SIG-M5 treated with dmso at 0.1 percent for 504 hours (cell line): ENCODE results near the gene PATZ1.

Experiments used
- DNase-seq: peaks from one replicate; lab custom pipeline; 2025; ENCODE audit not compliant: unreplicated experiment; lab: John Stamatoyannopoulos, UW

Gene PATZ1

DNA sequence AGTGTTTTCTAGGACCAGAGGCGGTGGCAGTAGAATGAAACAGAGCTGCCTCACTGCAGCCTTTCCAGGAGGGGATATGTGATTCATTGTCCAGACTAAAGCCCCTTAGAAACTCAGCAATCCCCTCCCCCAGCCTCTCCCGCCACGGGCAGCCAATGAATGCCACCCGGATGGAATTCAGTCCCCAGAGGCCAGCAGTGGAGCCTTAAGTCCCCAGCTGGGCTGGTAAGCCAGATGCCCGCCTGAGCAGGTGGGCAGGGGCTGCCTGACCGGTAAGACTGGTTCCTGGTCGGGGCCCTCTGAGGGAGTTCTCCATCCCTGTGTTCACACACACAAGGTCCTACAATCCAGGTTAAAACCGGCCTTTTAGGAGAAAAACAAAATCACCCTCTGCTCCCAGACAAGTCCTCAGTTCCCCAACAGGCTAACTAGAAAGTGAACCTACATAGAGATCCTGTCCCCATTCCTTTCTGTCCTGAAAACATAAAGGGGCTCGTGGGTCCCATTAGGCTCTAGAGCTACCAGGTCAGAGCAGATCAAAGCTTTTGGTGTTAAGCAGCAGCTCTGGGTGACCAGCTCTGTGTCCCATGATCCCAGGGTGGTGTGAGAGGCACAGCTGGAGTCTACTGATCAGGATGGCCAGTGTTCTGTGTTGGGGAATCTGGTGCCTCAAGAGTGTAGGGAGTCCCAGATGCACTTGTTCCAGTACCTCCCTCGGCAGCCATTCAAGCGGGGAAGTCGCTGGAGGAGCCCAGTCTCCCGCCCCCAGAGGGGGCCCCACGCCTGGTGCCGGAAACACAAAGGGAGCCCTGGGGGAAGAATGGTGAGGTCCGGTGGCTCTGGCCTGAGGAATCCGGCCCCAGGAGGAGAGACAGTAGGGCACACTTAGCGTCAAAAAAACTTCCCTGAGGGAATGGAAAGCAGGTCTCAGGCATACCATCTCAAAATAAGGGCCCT lies 2.6 kb downstream of the PATZ1 start:
- DNase-seq, result peak; percentile 31

DNA sequence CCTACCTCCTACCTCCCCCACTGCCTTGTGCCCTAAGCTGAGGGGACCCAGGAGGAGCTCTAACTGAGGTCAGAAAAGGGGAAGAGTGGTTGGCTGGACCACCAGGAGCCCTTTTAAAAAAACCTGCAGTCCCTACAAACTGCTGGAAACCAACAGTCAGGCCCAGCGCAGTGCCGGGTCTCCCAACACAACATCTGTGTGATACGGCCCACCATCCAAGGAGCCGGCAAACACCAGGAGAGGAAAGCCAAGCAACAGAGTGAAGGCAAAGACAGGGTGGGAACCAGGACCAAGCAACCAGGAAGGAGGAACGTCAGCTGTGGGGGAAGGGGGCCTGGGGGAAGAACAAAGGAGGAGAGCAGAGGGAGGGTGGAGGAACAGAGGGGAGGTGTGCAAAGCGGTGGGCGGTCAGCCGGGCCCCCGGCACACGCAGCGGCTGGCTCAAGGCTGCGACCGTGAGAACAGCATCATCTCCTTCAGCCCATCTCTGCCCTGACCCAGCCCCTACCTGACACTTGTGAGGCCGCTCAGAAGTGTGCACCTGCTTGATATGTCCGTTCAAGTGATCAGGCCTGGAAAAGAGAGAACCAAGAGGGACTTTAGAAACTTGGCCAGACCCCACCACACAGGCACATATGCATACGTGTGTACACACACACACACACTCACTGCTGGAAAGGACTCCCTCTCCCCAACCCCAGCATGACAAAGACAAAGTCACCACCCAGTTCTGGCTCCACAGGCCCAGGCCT lies 3.6 kb downstream of the PATZ1 start:
- no peak for DNase-seq

GRCh38 chr22:31341386-31342088 lies 4.6 kb downstream of the PATZ1 start:
- no peak for DNase-seq

DNA sequence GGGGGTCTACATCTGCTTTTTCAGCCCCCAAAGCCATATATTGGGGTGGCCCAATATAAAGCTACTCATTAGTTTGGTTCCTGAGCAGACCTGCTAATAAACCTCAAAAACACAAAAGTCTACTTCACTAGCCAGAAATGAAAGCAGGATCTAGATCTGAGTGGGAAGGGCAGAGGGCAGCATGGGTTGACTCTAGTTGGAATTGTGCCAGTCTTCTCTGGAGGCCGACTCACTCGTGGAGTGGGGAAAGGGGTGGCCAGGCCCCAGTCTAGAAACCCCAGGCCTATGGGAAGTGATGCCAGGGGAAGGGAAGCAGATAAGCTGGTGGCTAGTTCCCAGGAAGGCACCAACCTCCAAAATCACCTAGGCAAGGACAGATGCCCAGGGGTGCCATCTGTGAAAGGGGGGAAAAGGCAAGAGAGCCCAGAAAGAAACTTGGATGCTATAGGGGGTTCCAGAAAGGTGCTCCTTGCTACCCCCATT lies 5.3 kb downstream of the PATZ1 start:
- DNase-seq, result no peak

DNA sequence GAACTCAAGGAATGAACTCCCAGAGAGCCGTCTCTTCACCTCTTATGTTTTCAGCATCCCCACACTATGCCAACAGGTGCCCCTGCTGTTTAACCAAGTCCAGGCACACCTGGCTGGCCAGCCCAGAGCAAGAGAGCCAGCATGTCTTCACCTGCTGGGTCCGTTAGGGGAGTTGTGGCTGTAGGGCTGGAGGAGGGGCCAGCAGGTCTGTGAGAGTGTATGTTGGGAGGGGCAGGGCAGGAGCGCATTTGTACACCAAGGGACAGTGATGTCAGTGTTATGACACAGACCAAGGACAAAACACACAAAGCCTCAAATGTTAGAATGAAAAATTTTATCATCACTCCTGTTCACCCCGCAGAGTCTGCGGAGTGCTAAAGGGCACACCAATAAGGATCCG lies 5.8 kb downstream of the PATZ1 start:
- no peak for DNase-seq

DNA sequence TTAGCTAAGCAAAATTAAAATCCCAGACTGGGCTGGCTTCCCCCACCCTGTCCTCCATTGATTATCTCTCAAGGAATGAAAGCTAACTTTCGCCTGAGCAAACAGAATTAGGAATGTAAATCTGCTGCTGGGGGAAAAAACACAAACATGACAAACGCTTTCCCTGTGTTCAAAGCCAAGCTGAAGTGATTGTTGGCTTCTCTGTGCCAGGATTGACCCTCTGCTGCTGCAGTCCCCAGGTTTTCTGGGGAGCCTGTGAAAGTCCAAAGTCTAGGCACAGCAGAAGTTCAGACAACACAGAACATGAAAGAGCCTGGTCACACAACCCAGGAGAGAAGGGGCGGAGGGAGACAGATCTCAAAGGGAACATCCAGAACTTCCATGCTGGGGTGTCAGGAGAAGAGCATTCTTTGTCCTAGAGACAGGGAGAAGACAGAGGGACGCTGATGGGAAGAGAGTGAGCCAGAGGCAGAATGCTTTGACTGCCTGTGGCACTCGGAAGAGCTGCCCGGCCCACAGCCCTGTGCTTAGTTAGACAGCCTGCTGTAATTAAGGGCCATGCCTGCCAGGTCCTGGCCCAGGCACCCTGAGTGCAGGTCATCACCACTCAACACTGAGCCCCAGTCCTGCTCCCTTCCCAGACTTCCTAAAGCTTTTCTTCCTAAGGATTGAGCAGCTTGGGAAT lies 6.9 kb downstream of the PATZ1 start:
- no peak for DNase-seq

- DNase-seq, result no peak
Measured at GRCh38 chr22:31337178-31337577, 9.0 kb downstream of the PATZ1 start.

GRCh38 chr22:31334329-31334728 lies 11.8 kb downstream of the PATZ1 start:
- no peak for DNase-seq

DNA sequence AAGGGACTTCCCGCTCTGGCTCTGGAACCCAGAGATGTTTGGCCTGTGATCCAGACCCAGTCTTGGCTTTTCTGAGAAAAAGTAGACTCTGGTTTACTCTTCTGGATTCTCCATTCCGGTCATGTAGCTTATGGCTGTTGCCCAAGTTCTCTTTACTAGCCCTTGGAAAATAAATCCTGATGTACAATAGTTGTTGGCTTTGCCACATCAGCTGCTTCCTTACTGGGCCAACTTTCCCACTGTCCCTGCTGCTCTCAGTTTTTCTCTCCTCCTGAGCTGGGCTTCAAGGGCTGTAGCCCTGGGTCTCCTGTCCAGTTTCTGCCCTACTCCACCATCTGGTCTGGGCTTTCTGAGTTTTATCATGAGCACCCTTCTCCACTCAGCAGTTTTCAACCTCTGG lies 12.5 kb downstream of the PATZ1 start:
- DNase-seq, result no peak

DNA sequence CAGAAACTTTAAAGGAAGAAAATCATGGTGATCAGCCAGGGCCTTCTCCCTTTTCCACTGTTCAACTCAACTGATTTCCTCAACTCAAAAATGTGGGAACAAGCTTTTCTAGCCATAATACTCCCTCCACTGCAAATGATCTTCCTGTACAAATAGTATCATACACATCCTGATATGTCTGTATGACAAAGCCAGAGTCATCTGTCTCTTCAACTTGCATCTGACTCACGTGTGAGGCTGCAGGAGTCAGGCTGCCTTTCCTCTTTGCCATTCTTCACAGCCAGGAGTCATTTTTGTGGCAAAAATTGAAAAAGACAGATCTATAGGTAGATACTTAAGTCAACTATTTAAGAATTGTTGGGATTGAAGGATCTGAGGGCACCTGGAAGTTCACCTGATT lies 13.3 kb downstream of the PATZ1 start:
- no peak for DNase-seq

DNA sequence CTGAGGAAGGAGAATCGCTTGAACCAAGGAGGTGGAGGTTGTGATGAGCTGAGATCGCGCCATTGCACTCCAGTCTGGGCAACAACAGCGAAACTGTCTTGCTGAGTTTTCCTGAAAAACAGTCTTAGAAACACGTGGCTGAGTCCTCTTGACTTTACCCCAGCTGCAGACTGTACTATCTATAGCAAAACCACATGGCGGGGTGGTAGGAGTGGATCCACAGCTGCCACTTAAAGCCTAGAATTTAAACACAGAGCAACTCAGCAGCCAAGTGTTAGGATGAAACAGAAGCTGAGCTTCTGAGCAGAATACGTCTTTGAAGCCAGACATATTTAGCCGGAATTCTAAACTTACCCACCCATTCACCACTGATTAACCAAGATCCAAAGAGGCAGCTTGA lies 14.1 kb downstream of the PATZ1 start:
- DNase-seq, result no peak

- DNase-seq, result no peak
Measured at GRCh38 chr22:31329453-31330215, 16.5 kb downstream of the PATZ1 start.

DNA sequence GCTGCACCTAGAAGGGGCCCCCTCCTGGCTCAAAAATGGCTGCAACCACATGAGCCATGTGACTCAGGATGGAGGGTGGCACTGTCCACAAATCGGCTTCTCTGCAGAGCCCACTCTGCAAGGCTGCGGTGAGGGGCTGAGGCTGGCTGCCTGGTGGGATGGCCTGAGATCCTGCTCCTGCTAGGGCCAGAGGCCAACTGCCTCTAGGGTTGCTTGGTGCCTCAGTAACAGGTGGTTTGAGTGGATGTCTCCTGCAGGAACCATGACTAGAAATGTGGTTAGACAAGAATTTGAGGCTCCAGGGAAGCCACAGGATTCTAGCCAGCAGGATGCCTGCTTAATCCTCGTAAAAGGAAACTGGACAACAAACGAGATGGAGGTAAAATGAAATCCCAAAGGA lies 17.1 kb downstream of the PATZ1 start:
- DNase-seq, result no peak

DNA sequence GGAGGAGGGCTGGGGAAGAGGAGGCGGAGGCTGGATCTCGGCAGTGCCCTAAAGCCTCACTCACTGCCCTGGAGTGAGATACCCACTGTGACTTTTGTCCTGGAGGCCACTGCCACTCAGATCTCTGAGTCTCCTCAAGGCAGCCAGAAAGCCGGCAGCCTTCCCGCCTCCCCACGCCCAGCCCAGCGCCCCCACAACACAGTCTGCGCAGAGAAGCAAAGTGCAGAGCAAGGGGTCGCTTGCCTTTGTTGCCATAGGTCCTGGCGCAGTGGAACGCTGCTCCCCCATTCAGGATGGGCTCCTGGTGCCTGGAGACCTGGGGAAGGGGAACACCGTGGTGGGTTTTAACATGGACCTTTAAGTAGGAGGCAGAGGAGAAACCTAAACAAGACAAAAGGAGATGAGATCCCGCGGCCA lies 17.6 kb downstream of the PATZ1 start:
- DNase-seq, result no peak

DNA sequence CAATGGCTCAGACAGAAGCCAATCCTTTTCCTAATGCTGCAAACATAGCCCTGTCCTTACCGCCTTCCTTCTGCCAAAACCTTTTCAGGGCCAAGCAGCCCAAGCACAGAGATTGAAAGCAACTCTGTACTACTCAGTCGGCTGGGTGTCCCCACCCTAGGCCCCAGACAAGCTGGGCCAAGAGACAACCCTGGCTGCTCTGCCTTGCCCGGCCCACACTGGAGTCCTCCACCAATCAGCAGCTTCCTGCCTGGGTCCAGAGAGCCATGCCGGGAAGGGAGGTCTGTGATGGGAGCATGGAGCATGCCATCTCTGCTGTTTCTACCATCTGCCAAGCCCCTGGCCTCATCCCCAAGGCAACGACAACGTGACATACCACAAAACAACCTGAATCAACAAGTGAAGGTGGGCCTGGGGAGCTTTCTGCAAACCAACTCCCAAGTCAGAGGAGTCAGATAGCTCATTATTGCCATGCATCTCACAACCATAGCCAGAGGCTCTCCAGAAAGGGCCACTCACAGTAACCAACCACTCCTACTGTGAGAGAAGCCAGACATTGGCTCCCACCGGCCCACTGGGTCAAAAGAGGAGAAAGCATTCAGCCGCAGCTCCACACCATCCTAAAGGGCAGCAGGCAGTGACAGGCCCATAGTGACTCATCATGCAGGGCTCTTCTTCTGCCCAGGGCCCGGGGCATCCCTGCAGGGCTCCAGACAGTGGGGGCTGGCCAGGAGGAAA lies 18.2 kb downstream of the PATZ1 start:
- DNase-seq, result no peak

- no peak for DNase-seq
Measured at GRCh38 chr22:31326877-31327276, 19.3 kb downstream of the PATZ1 start.

GRCh38 chr22:31323578-31324550 lies 22.3 kb downstream of the PATZ1 start:
- DNase-seq, result no peak

DNA sequence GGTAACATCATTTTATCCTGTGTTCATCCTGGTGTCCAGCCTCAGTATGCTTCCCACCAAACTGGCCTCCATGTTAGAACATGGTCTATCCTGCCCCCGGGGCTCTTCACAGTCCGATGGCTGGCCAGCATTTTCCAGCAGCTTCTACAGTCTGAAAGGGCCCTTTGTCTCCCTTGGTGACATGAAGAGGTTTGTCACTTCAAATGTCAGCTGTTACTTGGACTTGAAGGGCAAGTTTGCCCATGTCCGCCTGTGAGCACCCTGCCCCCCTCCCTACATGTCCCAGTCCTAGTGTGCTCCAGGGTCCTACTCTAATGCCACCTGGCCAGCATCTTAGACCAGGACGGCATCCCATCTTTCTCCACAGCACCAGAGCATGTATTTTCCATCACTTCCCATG lies 24.7 kb downstream of the PATZ1 start:
- DNase-seq, result no peak
